HG02678 (cell line): ENCODE data around the gene PTPRN2.

Experiments used
- ATAC-seq: cut with Tn5 transposase; IDR thresholded peaks from one replicate; pipeline ENCODE4 v1.9.1; 2021; ENCODE audit warnings: mild to moderate bottlenecking, moderate library complexity; ENCODE audit not compliant: unreplicated experiment

The PTPRN2 gene

DNA sequence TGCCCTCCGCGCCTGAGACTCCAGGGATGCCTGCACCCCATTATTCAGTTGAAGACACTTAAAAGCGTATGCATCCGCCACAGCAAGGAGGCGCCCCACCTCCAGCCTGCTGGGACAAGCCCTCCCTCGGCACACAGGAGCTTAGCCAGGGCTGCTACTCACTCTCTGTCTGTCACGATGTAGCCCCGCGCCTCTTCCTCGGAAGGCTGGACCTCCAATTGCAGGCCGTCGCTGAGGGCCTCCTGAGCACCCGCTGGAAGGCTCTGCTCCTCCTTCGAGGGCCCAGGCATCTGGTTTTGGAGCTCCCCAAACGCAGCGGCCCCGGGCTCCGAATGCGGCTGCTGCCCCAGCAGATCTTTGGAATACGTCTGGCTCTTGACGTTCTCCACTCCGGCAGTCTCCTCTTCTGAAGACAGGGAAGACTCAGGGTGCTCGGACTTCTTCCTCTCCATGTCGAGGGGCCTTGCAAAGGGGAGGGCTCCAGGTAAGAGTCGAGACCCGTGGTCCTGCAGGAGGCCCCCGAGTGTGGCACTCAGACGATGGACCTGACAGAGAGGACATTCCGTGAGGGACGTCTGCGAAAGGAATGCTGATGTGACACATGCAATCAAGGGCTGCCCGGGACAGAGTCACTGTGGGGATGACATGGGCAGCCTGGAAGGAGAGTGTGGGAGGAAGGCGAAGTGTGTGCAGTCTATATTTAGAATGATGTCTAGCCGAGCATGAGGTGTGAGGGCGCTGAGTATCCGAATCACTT is 453.9 kb downstream of the PTPRN2 start:
- no peak for ATAC-seq

DNA sequence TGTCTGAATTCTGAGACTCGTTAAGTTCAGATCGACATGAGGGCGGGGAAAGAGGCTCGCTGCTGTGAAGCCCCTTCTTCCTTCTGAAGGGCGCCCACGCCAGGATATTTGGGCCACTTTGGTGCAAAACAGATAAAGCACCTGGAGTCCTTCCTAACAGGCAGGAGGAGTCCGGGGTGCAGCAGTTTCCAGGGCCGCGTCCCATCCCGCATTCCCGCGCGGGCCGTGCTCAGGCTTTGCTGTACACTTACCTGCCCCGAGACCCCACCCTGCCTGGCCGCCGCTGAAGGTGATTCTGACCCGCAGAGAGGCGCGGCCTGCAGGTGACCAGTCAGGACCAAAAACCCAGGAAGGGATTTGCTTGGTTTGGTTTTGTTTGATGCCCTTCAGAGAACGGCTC is 454.6 kb downstream of the PTPRN2 start:
- no peak for ATAC-seq

DNA sequence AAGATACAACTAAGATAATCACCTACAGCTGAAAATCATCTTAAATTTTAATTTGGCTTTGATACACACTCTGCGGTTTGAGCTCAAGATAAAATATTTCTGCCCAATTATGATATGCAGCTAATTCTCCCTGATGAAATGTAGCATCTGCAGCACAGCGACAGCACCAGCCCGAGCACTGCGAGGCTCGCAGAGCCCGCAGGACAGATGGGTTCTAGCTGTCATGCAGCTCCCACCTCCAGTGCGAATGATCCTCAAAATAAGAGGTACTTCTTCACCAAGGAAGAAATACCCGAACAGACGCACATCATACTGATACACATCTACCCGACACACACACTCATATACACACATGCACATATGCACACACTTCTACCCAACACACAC is 457.6 kb downstream of the PTPRN2 start:
- no peak for ATAC-seq

DNA sequence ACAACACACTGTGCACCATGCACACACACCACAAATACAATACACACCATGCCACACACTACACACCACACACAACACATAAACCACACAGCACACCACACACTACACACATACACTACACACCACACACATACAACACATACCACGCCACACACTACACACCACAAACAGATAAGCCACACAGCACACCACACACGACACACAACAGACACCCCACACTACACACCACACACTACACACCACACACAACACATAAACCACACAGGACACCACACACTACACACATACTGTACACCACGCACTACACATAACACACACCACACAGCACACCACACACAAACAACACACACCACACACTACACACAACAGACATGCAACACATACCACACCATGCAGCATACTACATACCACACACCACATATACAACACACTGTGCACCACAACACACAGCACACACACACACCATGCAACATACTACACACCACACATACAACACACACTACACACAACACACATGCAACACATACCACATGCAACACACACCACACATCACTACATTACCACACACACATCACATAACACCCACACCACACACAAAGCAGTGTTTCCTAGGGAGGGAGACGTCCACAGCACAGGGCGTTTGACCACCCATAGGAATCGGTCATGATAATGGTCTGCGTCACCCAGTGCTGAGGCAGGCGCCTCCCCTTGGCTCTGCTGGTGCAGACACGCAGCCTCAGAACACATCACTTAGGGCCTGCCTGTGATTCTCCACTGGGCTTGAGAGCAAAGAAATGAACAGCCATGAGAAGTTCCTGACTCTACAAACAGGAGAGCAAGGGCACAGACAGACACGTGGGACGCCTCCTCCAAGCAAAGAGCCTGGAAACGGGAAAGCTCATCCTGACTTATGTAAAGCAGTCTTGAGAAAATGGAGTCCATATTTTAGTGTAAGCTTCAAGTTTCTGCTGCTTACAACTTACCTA is 458.3 kb downstream of the PTPRN2 start:
- ATAC-seq = no peak

DNA sequence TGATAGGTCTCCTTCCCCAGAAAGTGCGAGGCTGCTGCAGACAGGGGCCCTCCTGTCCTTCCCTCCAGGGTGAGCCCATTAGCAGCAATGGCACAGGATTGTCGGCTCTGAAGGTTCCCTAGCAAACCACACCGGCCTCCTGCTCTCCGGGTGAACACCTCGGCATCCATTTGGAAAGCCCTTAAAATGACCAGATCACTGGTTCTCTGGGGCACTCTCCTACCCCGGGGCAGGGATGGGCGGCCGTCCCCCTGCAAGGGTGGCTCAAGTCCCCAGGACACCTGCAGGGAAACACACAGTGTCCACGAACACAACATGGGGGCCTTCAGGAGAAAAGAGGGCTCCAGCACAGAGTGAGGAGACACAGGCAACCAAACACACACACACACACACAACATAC is 459.1 kb downstream of the PTPRN2 start:
- no peak for ATAC-seq

DNA sequence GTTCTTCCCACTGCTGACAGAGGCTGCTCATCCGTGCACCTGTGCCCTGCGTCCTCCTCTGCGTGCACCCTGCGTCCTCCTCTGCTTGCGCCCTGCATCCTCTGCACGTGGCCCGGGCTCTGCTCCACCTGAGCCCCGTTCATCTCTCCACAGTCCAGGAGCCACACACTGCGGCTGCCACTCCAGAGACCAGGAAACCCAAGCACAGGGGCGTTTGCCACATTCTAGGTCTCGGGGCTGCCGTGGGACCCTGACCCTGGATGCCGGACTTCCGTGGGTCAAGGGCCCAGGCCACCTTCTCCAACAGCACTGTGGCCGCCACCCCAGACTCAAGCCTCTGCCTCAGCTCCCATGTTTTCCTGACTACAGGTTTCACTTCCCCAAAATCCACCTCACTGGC is 460.4 kb downstream of the PTPRN2 start:
- no peak for ATAC-seq

DNA sequence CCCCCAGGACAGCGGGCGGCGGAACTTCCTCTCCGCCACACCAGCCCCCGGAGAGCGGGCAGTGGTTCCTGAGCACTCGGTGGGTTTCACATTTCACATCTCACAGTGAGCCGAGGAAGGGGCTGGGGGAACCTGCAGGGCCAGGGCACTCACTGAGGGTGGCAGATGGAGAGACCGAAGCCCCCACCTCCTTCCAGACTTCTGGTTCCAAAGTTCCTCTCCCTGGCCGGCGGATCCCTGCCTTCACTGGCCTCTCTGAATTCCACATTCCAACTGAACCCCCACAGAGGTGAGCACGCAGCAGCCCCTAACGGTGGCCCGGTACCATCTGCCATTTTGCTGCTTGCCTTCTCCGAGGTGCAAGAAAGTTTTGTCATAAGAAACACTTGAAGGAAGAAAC is 461.0 kb downstream of the PTPRN2 start:
- no peak for ATAC-seq

DNA sequence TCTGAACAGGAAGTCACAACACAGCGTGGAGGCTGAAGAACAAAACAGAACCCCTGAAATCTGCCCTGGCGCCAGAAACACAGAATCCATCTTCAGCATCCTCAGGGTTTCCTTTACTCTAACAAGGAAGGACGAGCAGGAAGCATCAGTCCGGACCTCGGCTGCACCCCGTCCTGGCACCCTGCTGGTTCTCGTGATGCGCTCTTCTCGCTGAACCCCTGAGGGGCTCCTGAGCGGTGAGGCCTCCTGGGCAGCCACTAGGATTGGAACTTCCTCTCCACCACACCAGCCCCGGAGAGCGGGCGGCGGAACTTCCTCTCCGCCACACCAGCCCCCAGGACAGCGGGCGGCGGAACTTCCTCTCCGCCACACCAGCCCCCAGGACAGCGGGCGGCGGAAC is 461.9 kb downstream of the PTPRN2 start:
- ATAC-seq = no peak

DNA sequence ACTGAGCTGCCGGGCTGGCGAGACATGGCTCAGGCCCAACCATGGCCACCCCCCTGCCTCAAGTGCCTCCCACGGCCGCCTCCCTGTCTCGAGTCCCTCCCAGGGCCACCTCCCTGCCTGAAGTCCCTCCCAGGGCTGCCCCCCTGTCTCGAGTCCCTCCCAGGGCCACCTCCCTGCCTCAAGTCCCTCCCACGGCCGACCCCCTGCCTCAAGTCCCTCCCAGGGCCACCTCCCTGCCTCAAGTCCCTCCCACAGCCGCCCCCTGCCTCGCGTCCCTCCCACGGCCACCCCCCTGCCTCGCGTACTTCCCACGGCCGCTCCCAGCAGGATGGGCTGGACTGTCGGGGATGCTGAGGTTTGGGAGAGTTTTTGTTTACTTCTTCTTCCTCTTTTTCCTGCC is 462.5 kb downstream of the PTPRN2 start:
- ATAC-seq = no peak

DNA sequence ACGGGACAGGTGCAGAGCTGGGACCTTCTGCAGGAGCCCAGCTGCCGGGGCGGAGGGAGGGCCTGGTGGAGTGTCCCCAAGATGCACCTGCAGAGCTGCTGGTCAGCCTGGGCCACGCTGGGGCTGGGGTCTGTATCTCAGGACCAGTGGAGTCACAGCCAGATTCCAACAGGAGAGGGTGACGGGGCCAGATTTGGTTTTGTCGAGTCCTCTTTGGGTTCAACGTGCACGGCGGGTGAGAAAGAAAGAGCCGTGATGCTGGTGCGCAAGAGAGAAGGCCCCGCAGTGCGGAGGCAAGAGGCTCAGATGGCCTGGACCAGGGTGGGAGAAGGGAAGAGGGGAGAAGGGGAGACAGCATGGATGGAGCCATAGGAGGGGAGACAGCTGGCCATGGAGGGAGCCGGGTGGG is 462.9 kb downstream of the PTPRN2 start:
- ATAC-seq = no peak

DNA sequence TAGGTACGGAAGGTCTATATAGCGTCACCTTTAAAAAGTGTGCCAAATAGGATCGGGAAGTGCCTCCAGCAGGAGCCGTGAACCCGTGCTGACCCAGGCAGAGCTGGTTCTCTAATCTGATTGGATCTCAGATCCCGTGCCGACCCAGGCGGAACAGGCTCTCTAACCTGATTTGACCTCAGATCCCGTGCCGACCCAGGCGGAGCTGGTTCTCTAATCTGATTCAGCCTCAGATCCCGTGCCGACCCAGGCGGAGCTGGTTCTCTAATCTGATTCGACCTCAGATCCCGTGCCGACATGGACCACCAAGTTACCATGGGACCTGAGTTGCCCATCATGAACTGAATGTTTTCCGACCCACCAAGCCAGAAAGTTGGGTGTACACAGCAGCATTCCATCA is 463.9 kb downstream of the PTPRN2 start:
- no peak for ATAC-seq

DNA sequence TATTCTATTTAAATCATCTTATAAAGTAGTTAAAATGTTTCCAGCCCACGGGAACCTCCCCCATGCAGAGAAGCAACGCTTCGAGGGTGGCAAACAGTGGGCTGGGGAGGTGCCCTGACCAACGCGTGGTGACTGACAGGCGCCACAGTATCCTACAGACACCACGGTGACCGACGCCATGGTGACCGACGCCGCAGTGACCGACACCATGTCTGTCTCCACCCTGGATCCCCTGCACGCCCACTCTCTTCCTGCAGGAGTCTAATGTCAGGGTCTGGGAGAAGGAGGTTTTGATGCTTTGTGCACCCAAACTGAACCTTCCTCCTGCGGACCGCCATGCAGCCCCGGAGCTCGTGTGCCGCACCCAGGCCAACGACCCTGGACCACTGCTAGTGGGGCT is 464.4 kb downstream of the PTPRN2 start:
- no peak for ATAC-seq

DNA sequence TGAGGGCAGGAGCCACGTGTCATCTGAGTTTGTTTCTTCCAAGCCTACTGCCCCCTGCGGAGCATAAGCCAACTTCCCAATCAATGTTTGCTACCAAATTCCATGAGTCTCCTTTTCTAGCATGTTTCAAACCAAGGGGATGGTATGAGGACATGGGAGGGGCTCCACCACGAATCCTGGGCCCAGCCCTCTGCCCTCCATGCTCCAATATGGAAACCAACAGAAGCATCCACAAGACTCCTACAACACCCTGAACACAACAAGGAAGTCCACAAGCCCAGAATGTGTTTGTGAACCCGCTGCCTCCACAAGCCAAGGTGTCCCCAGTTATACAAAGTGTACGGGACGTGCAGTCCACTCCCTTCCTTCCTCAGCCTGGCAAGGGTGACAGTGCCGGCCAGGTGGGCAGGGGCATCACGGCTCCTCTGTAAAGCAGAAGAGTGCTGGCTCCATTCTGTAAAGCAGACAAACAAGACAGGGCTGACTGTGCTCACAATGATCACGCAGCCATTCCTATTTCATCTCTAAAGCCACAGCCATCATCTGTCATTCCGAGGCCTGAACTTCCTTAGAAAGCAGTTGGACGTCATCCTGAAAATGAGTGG is 466.1 kb downstream of the PTPRN2 start:
- no peak for ATAC-seq

DNA sequence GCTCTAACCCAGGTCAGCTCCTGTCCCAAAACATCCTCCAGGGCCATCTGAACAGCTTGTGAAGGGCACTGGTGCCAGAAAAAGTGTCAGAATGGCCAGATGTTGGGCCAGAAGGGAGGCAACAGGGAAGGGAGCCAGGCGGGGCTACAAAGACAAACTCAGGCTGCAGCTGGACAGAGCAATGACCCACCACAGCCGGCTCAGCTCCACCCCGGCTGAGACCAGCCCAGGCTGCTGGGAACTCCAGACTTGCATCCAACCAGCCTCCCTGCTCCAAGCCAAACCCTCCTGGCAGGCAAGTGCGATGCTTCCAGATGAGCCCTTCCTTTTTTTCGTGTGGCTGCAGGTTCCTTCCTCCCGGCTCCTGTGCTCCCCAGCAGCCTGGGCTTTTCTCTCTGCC is 466.9 kb downstream of the PTPRN2 start:
- no peak for ATAC-seq

DNA sequence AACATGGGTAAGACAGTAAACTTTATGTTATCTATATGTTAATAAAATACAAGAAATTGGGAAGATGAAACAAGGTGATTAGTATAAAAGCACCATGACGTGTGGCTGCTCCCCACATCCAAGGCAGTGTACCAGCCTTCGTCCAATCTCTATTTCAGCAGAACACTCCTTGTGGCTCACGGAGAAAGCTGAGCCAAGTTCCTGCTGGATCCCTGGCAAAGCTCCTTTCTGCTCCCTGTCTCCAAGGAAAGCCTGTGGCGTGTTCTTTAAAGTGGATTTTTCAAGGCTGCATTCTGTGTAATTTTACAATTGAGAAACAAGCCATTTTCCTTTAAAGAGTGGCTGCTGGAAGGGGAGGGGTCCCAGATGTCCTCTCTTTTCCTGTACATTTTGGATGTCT is 467.3 kb downstream of the PTPRN2 start:
- no peak for ATAC-seq

DNA sequence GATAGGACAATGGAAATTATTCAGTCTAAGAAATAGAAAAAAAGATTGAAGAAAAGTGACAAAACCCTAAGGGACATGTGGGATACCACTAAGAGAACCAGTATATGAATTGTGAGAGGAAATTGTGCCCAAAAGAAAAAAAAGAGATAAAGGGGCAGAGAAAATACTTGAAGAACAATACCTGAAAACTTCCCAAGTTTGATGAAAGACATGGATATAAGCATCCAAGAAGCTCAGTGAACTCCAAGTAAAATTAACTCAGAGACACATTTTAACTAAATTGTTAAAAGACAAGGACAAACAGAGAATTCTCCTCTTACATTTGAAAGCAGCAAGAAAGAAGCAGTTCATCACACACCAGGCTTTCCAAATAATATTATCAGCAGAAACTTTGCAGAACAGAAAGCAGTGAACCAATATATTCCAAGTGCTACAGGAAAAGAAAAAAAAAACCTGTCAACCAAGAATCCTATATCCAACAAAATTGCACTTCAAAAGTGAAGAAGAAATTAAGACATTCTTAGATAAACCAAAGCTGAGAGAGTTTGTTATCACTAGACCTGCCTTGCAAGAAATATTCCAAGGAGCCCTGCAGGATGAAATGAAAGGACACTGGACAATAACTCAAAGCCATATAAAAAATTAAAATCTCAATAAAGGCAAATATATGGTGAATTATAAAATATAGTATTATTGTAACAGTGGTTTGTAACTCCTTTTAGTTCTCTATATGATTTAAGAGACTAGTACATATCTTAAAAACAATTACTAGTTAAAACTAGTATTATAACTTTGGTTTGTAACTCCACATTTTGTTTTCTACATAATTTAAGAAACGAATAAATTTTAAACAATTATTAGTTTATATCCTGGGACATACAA is 470.0 kb downstream of the PTPRN2 start:
- no peak for ATAC-seq

DNA sequence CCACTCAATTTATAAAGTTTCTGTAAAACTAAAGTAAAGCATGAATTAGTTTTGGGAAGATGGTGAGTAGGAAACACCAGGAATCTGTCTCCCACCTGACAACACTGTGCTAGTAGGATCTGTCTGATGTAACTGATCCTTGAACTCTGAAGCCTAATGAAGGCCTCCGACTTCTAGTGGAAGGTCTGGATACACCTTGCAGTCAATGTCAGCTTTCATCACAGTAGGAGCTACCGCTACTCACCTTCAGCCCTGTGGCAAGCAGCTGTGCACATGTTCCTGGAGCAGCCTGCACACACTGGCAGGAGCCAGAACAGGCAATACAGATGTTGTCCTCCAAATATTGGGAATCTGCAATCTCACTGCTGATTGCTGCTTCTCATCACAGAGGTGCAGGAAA is 471.4 kb downstream of the PTPRN2 start:
- ATAC-seq = no peak

DNA sequence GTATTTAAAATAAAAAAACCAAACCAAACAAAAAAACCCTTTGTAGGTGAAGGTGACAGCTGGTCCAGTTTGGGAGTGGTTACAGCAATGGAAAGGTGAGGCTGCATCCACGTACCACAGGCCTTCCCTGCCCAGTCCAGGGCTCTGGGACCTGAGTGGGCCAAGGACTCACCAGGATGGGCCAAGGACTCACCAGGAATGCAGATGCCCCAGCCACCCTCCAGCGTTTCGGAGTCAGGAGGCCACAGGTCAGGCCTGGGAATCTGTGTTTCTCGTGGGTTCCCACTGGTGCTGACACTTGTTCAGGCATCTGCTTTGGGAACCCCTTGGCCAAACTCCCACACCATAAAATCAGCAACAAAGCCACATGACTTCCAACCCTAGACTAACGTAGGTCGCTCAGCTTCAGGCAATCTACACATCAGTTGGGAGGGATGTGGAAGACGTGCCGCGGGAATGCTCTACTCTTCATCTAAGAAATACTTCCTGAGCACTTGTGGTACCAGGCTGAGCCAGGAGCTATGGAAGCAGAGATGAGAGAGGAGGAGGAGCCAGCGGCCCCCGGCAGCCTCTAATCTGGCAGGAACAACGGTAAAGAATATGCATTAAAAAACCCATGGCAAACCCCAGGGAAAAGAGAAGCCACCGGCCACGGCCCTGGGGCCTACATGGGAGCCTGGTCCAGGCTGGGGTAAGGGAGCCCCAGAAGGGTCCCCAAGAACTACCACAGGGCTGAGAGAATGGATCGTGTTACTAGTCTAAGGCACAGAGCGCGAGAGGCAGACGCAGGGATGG is 473.4 kb downstream of the PTPRN2 start:
- ATAC-seq = no peak

DNA sequence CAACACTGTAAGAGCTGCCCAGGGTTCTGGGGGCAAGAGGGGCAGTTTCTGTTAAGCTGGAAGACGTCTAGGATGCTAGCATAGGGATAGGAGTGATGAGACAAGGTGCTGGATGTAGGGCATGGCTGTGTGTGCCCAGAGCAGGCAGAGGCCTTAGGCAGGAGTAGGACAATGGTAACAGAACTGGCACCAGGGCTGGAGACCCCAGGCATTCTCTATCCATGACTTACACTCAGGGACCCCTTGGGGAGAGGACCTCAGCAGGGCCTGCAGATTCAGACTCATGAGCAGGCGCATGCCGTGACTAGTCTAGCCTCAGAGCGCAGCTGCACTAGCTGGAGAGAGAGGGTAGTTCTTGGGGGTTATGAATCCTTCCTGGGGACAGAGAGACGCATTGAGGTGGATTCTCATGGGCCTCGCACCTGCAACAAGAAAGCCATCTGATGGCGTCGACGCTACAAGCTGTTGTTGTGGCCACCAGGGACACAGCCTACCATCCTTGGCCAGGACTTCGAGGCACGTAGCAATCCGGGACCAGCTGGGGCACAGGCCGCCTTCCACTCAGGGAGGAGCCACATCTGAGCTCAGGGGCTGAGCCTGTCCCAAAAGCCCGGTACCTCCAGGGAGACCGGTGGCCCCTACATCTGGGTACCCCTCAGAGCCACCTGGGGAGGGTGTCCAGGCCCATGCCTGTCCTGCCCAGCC is 474.1 kb downstream of the PTPRN2 start:
- ATAC-seq = no peak
